HG02571 (cell line): ENCODE measurements around the gene RPL5.

Experiments used
- ATAC-seq: cut with Tn5 transposase; IDR thresholded peaks from one replicate; pipeline ENCODE4 v1.9.1; 2021; ENCODE audit warnings: mild to moderate bottlenecking, moderate library complexity; ENCODE audit not compliant: unreplicated experiment

Gene RPL5

GRCh38 chr1:92817986-92818764 lies 13.7 kb upstream of the RPL5 start:
- no peak for ATAC-seq

DNA sequence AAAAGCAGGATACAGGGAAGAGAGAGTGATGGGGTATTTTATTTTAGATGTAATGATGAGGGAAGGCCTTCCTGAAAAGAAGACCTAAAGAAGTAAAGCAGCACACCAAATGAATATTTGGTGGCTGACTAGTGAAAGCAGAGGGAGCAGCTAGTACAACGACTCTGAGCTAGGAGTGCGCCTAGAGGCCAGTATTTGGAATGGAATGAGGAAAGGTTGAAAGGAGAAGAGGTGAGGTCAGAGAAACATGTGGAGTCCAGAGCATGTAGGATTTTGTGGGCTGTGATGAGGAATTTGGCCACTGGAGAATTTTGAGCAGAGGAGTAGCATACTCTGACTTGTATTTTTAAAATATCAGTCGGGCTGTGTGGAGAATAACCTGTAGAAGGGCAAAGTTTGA lies 11.8 kb upstream of the RPL5 start:
- ATAC-seq = no peak

DNA sequence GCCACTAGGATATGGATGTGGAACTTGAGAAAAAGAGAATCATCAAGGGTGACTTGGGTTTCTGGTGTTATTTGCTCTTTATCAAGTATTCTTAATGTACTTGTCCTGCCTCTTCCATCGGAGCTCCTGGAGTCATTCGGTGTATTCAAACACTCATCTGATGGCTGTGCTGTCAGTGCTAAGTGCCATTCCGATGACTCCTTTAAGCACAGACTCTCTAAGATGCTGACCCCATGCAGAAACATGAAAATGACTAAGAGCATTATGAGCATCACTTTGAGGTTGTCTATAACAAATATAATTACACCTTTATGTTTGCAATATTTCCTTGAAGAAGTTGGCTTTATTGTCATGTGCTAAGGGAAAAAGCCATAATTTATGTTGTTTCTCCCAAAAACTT lies 11.3 kb upstream of the RPL5 start:
- ATAC-seq = no peak

DNA sequence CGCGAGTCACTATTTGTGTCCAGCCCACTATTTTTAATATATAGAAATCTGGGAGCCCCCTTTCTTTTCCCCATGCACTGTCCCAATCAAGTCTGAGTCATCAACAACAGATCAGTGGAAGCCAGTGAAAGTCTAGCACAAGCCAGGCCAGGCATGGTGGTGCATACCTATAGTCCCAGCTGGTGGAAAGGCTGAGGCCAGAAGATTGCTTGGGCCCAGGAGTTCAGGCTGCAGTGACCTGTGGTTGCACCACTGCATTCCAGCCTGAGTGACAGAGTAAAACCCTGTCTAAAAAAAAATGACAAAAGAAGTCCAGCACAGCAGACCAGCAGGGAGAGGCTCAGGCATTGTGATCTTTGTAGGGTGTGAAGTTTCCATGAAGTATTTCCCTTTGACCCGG lies 9.0 kb upstream of the RPL5 start:
- ATAC-seq = no peak

- no peak for ATAC-seq
Observed at GRCh38 chr1:92826792-92827191, 5.0 kb upstream of the RPL5 start.

GRCh38 chr1:92831368-92831761 lies 475 bp upstream of the RPL5 start:
- no peak for ATAC-seq

- ATAC-seq = no peak
Observed at GRCh38 chr1:92832537-92833114, 786 bp downstream of the RPL5 start.

- no peak for ATAC-seq
Observed at GRCh38 chr1:92833840-92834239, 2.0 kb downstream of the RPL5 start.

- ATAC-seq = no peak
Observed at GRCh38 chr1:92834617-92835016, 2.8 kb downstream of the RPL5 start.

GRCh38 chr1:92837062-92837461 lies 5.2 kb downstream of the RPL5 start:
- ATAC-seq = no peak

DNA sequence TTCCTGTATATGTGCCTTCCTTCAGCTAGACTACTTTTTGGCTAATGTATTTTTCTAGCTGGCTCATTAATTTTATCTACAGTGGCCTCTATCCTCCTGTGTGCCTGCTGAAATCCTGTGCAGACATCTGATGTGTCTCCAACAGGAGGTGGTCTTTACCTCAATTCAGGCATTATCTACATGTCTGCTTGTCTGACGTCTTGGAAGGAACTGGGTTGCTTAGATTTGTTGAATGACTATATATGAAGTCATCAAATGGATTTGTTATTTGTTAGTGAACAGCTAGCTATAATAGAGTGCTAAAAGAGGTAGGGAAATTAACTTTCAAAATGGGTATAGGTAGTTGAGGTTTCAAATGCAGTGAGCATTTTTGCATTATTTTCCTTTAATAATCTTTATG lies 6.7 kb downstream of the RPL5 start:
- ATAC-seq = no peak

- ATAC-seq = no peak
Observed at GRCh38 chr1:92839442-92839841, 7.6 kb downstream of the RPL5 start.

GRCh38 chr1:92840600-92840999 lies 8.8 kb downstream of the RPL5 start:
- ATAC-seq = no peak

GRCh38 chr1:92842082-92843045 lies 10.5 kb downstream of the RPL5 start:
- no peak for ATAC-seq

- ATAC-seq = no peak
Observed at GRCh38 chr1:92843046-92843423, 11.2 kb downstream of the RPL5 start.

- no peak for ATAC-seq
Observed at GRCh38 chr1:92843429-92844352, 11.9 kb downstream of the RPL5 start.

GRCh38 chr1:92844439-92844838 lies 12.6 kb downstream of the RPL5 start:
- no peak for ATAC-seq

GRCh38 chr1:92845908-92846307 lies 14.1 kb downstream of the RPL5 start:
- no peak for ATAC-seq

DNA sequence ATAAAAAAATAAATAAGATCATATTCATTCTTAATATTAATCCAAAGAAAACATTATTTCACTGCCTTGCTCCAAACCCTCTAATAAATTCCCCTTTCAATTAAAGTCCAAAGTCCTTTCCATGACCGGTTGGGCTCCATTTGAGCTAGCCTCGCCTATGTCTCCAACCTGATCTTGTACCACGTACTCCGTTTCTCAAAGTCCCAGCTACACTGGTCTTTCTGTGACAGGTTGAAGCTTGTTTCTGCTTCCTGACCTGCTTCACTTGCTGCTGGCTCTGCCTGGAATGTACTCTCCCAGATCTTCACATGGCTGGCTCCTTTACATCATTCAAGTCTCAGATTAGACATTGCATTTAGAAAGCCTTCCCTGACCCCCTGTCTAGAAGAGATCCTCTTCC lies 16.4 kb downstream of the RPL5 start:
- ATAC-seq = no peak

GRCh38 chr1:92850019-92850418 lies 18.2 kb downstream of the RPL5 start:
- no peak for ATAC-seq

- ATAC-seq = no peak
Observed at GRCh38 chr1:92851729-92852128, 19.9 kb downstream of the RPL5 start.
